K562 (cell line): ENCODE data around the gene ZNF775. TPM values are rescaled to one million over a fixed set of nuclear protein-coding genes. Genes with fewer than 3 reads are reported as not detected.

ENCODE experiments used
- ARNT ChIP-seq, 2 experiments: fragments of 450-650 bp; IDR thresholded peaks; 2 replicates each; pipeline ENCODE4 v1.6.1; 2016; ENCODE audit warnings: mild to moderate bottlenecking in 1 of 2
- CC2D1A ChIP-seq: fragments of 450-650 bp; IDR thresholded peaks from 2 replicates; pipeline ENCODE4 v1.6.1; 2017; ENCODE audit warnings: mild to moderate bottlenecking
- CREB3L1 ChIP-seq: fragments of 450-650 bp; IDR thresholded peaks from 2 replicates; pipeline ENCODE4 v1.6.1; 2014; ENCODE audit warnings: low read depth, mild to moderate bottlenecking, moderate library complexity, borderline replicate concordance
- E2F4 ChIP-seq: sonication (generic); formaldehyde crosslinking; IDR thresholded peaks from 2 replicates; pipeline ENCODE4 v1.8.0; 2022; ENCODE audit warnings: mild to moderate bottlenecking, low read depth, missing genetic modification reagents
- EP400 ChIP-seq: fragments of 450-650 bp; IDR thresholded peaks from 2 replicates; pipeline ENCODE4 v1.6.1; 2017; ENCODE audit warnings: antibody characterized with exemption, mild to moderate bottlenecking, moderate library complexity
- ERF ChIP-seq: fragments of 450-650 bp; formaldehyde crosslinking; IDR thresholded peaks from 2 replicates; pipeline ENCODE4 v1.4.0; 2020; ENCODE audit warnings: mild to moderate bottlenecking, mixed read lengths
- FOXA3 ChIP-seq, 2 experiments: fragments of 450-650 bp in 1 of 2; sonication (generic) in 1 of 2; formaldehyde crosslinking; IDR thresholded peaks in 1 of 2; conservative IDR thresholded peaks in 1 of 2; 2 replicates each; pipeline versions ENCODE4 v1.4.0 to v1.8.0; 2020 to 2022; ENCODE audit warnings: mild to moderate bottlenecking in 2 of 2, missing genetic modification reagents in 1 of 2
- MGA ChIP-seq: fragments of 450-650 bp; IDR thresholded peaks from 2 replicates; pipeline ENCODE4 v1.6.1; 2016; ENCODE audit warnings: mild to moderate bottlenecking, moderate library complexity
- RAD51 ChIP-seq: fragments of 450-650 bp; IDR thresholded peaks from 2 replicates; pipeline ENCODE4 v1.7.1; 2016; ENCODE audit warnings: low read depth, mild to moderate bottlenecking, borderline replicate concordance
- SLC30A9 ChIP-seq: fragments of 250-450 bp; sonication (Bioruptor Pico); IDR thresholded peaks from 2 replicates; pipeline ENCODE4 v1.8.0; 2022; ENCODE audit warnings: mild to moderate bottlenecking, moderate library complexity
- SPI1 ChIP-seq: IDR thresholded peaks from 2 replicates; pipeline ENCODE4 v1.6.1; 2011; ENCODE audit warnings: low read depth, low read length, control low read depth, borderline replicate concordance
- XRCC3 ChIP-seq: fragments of 450-650 bp; IDR thresholded peaks from 2 replicates; pipeline ENCODE4 v1.6.1; 2017; ENCODE audit warnings: mild to moderate bottlenecking, moderate library complexity
- ZBTB9 ChIP-seq: fragments of 450-650 bp; formaldehyde crosslinking; IDR thresholded peaks from 2 replicates; pipeline ENCODE4 v1.4.0; 2020; ENCODE audit warnings: mild to moderate bottlenecking, moderate library complexity
- ZNF232 ChIP-seq: sonication (generic); formaldehyde crosslinking; IDR thresholded peaks from 2 replicates; pipeline ENCODE4 v1.8.0; 2022; ENCODE audit warnings: mild to moderate bottlenecking, missing genetic modification reagents
- polyA plus RNA-seq, 8 experiments: library from polyadenylated mRNA; depleted of rRNA in 4 of 8; stranded (reverse) in 5 of 8; unstranded in 3 of 8; fragments of >200 nt; fragmentation: Nextera tagmentation in 2 of 8; fragmentation: Illumina TruSeq in 1 of 8; extraction: Ambion mirVana in 2 of 8; extraction: Trizol in 1 of 8; gene quantifications; 2 replicates each; pipeline versions ENCODE4 v1.2.1 to v1.2.3, GENCODE V29; 2011 to 2014; ENCODE audit warnings: inconsistent platforms in 1 of 8, missing spikeins in 1 of 8
- total RNA-seq, 7 experiments: library from RNA; depleted of rRNA in 6 of 7; stranded (reverse); fragments of >200 nt in 6 of 7; fragmentation: Illumina TruSeq in 2 of 7; extraction: Trizol in 2 of 7; gene quantifications; 2 replicates each; pipeline versions ENCODE4 v1.2.1 to v1.2.3, GENCODE V29; 2011 to 2021; ENCODE audit warnings: low replicate concordance in 1 of 7

ZNF775 gene
- total and polyA plus RNA-seq, 9 of the 15 experiments (the other 6 are each of a cell fraction or from before 2014, with no cell fraction given), result 0.04 to 18.7 (median 4.9) TPM

- TF ChIP-seq FOXA3 (CRISPR knock-in tag; conservative IDR thresholded peaks at IDR 0.05 in 1 of 2, IDR thresholded peaks at IDR 0.05 in 1 of 2) (no peak), SLC30A9 (CRISPR knock-in tag) (no peak), ARNT (IDR thresholded peaks at IDR 0.05) (no peak), CC2D1A (no peak), CREB3L1 (no peak), E2F4 (CRISPR knock-in tag) (no peak), EP400 (no peak), ERF (CRISPR knock-in tag) (no peak; the same call in 1 of the 2 replicates), RAD51 (0 out of 2 replicates have a peak, but pooled peaks have one; percentile 32), ZNF232 (no peak), MGA (no peak), SPI1 (no peak), ZBTB9 (CRISPR knock-in tag) (no peak), XRCC3 (no peak)
These were observed 11.4 kb upstream of the ZNF775 start (continued) for GRCh38 chr7:150367677-150368095.
